ENCODE data around the gene BCL10. TPM values are rescaled to one million over a fixed set of nuclear protein-coding genes. Genes with fewer than 3 reads are reported as not detected.

The BCL10 gene
- total and polyA plus RNA-seq, 2 of the 8 experiments (the other 6 are each of a cell fraction or from before 2014, with no cell fraction given) = 7.4 to 29.6 TPM

DNA sequence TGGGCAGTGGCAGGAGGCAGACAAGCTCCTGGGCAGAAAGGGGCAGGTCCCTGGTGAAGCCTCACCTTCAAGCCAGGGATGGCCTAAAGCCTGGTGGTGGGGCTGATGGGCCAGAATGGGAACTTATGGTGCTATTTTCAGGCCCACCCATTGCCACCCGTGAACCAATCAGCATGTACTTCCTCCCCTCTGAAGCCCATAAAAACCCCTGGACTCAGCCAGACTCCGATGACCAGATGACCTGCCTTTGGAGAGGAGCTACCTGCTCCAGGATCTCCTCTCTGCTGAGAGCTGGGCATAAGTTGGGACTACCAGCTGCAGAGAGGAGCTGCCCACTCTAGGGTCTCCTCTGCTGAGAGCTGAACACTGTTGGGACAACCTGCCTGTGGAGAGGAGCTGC is 7.8 kb upstream of the BCL10 start:
- ChIA-PET CTCF (ENCODE audit: partially characterized antibody) (interaction anchor here (0.7 to 2.6 kb wide), 11 partner anchors 10 to 319 kb away, joined by 3 to 26 read pairs (median 4); no protein-coding TSS in a partner anchor), POLR2A (ENCODE audit: partially characterized antibody) (interaction anchor here (1.0 to 2.2 kb wide), 2 partner anchors 8 to 33 kb away, joined by 3 to 5 read pairs; partner anchors contain the start of gene BCL10)
- no peaks in the 10 kb centered on the region for H3K27me3 ChIP-seq (replicated peaks in 1 of 4; ENCODE audit: control insufficient read depth in 3 of 4, extremely low read depth in 1 of 4, insufficient read depth in 3 of 4, low read length in 3 of 4)
- no peak overlapping the region for H3K14ac ChIP-seq (ENCODE audit: insufficient read length)
- H2BK120ac ChIP-seq (replicated peaks; ENCODE audit: low read depth, low read length) = no peak overlapping the region
- H3K18ac ChIP-seq (ENCODE audit: extremely low read depth, low read length) = no peak overlapping the region
- H3K4me2 ChIP-seq (ENCODE audit: insufficient read depth in 1 of 2, low read depth in 2 of 2, low read length in 2 of 2) = no peak overlapping the region
- H2AFZ ChIP-seq (ENCODE audit: low read length) = no peak overlapping the region
- TF ChIP-seq POU5F1 (IDR thresholded peaks at IDR 0.05; ENCODE audit: low read depth, low read length) = no peak
- TF ChIP-seq, protein P1, sequence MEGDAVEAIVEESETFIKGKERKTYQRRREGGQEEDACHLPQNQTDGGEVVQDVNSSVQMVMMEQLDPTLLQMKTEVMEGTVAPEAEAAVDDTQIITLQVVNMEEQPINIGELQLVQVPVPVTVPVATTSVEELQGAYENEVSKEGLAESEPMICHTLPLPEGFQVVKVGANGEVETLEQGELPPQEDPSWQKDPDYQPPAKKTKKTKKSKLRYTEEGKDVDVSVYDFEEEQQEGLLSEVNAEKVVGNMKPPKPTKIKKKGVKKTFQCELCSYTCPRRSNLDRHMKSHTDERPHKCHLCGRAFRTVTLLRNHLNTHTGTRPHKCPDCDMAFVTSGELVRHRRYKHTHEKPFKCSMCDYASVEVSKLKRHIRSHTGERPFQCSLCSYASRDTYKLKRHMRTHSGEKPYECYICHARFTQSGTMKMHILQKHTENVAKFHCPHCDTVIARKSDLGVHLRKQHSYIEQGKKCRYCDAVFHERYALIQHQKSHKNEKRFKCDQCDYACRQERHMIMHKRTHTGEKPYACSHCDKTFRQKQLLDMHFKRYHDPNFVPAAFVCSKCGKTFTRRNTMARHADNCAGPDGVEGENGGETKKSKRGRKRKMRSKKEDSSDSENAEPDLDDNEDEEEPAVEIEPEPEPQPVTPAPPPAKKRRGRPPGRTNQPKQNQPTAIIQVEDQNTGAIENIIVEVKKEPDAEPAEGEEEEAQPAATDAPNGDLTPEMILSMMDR (IDR thresholded peaks at IDR 0.05; ENCODE audit: control extremely low read depth in 1 of 3, insufficient read depth in 1 of 3, low read depth in 1 of 3, low read length in 3 of 3) = no peak
- no peak for TF ChIP-seq BCL11A (IDR thresholded peaks at IDR 0.05; ENCODE audit: low read depth in 2 of 2, low read length in 2 of 2)
- no peak for TF ChIP-seq KDM4A (IDR thresholded peaks at IDR 0.05; ENCODE audit: low read depth, low read length, severe bottlenecking)
- no peak overlapping the region for H2AK5ac ChIP-seq (ENCODE audit: low read depth, low read length)
- H2BK12ac ChIP-seq (ENCODE audit: low read depth, low read length) = 0 out of 2 replicates have a peak overlapping the region, but pooled peaks have one; percentile 39
- no peaks in the 10 kb centered on the region for H3K36me3 ChIP-seq (ENCODE audit: control insufficient read depth in 2 of 4, insufficient read depth in 4 of 4, low read length in 3 of 4)
- no peaks in the 10 kb centered on the region for H3K23me2 ChIP-seq (ENCODE audit: low read depth, low read length)
- DNase-seq (ENCODE audit: low read depth in 1 of 2, low spot score in 2 of 2) = no peak
- H3K4ac ChIP-seq (replicated peaks; ENCODE audit: insufficient read length, low read depth, low read length) = no peak overlapping the region
- no peak overlapping the region for H2BK15ac ChIP-seq (ENCODE audit: low read length)
- no peaks in the 10 kb centered on the region for H3K79me2 ChIP-seq (ENCODE audit: control insufficient read depth in 1 of 2, insufficient read depth in 2 of 2, low read length in 2 of 2)
- H3K23ac ChIP-seq (ENCODE audit: insufficient read length) = no peak overlapping the region
- no peak overlapping the region for H2BK20ac ChIP-seq (ENCODE audit: low read length)
- H3K4me3 ChIP-seq (ENCODE audit: extremely low read depth in 1 of 4, insufficient read depth in 2 of 4, low read depth in 3 of 4, low read length in 4 of 4) = no peak overlapping the region
- no peak overlapping the region for H3K56ac ChIP-seq (replicated peaks; ENCODE audit: insufficient read length, low read depth, low read length)
- H3K4me1 ChIP-seq (replicated peaks in 1 of 4; ENCODE audit: control insufficient read depth in 3 of 4, insufficient read depth in 4 of 4, low read length in 3 of 4) = peaks cover 0 to 3% (median 1%) of the 10 kb centered on the region in 4 experiments; a peak in 3 of 7 replicates
- H4K8ac ChIP-seq (ENCODE audit: extremely low read depth, insufficient read depth, low read length) = no peak overlapping the region
- H3K9ac ChIP-seq (replicated peaks in 1 of 4; ENCODE audit: extremely low read depth in 1 of 4, low read depth in 3 of 4, low read length in 3 of 4) = no peak overlapping the region
- 95% methylated on average over 2 of the region's 2 CpGs; no CpG with 5 or more reads in 1 of the 2 experiments for WGBS, 2 experiments (ENCODE audit: extremely low coverage in 1 of 2, insufficient coverage in 1 of 2, insufficient read length in 1 of 2, insufficient replicate concordance in 2 of 2, low coverage in 1 of 2, low lambda C conversion rate in 2 of 2, missing lambda C conversion rate in 1 of 2)
- H3K79me1 ChIP-seq (ENCODE audit: low read depth, low read length) = no peaks in the 10 kb centered on the region
- no peaks in the 10 kb centered on the region for H4K20me1 ChIP-seq (replicated peaks in 1 of 2; ENCODE audit: control insufficient read depth in 1 of 2, insufficient read depth in 2 of 2, low read length in 2 of 2)
- no peak overlapping the region for H4K5ac ChIP-seq (ENCODE audit: insufficient read length, low read depth, low read length)
- no peaks in the 10 kb centered on the region for H3K9me3 ChIP-seq (ENCODE audit: insufficient read depth in 2 of 2, low read depth in 1 of 2, low read length in 1 of 2)
- H3K27ac ChIP-seq (ENCODE audit: low read depth, low read length) = no peak overlapping the region
- H4K91ac ChIP-seq (replicated peaks; ENCODE audit: insufficient read length, low read length) = no peak overlapping the region
- no peak overlapping the region for H2BK5ac ChIP-seq (ENCODE audit: low read depth, low read length)
- FAIRE-seq = no peak

Measured in H1 (cell line).